ENCODE data around the gene NCEH1. TPM values are rescaled to one million over a fixed set of nuclear protein-coding genes. Genes with fewer than 3 reads are reported as not detected.
A peak's percentile ranks its signal among the peaks of the same experiment; 100 is the strongest.
"Not testable (repeated sequence)": the region's sequence is repeated elsewhere in the genome, so short reads cannot be mapped to it uniquely, and the experiment has no call there.

NCEH1 gene
- total and polyA plus RNA-seq, 7 donors: 1.6 to 12.8 (median 3.2) TPM

GRCh38 chr3:172673210-172673679 lies 37.6 kb downstream of the NCEH1 start:
- Histone ChIP-seq H3K27me3 (no peaks in the 10 kb centered on the region), H3K27ac (no peak overlapping the region), H3K4me1 (peaks cover 0 to 29% (median 22%) of the 10 kb centered on the region in 4 donors), H3K4me3 (no peak overlapping the region), H3K9me3 (no peaks in the 10 kb centered on the region), H3K36me3 (no peaks in the 10 kb centered on the region)
- peak; percentile 73 for DNase-seq
- intact Hi-C loops (cut with DNase I): loop anchor here (1.0 kb wide), 1 partner anchor 77 kb away; the partner anchor contains the start of gene ECT2
- 7 to 39% methylated on average over 2 of the region's 2 CpGs for WGBS, 2 donors
- TF ChIP-seq POLR2AphosphoS5 (IDR thresholded peaks at IDR 0.05): no peak
- no peak for TF ChIP-seq EP300 (IDR thresholded peaks at IDR 0.05)
- TF ChIP-seq, protein P1, sequence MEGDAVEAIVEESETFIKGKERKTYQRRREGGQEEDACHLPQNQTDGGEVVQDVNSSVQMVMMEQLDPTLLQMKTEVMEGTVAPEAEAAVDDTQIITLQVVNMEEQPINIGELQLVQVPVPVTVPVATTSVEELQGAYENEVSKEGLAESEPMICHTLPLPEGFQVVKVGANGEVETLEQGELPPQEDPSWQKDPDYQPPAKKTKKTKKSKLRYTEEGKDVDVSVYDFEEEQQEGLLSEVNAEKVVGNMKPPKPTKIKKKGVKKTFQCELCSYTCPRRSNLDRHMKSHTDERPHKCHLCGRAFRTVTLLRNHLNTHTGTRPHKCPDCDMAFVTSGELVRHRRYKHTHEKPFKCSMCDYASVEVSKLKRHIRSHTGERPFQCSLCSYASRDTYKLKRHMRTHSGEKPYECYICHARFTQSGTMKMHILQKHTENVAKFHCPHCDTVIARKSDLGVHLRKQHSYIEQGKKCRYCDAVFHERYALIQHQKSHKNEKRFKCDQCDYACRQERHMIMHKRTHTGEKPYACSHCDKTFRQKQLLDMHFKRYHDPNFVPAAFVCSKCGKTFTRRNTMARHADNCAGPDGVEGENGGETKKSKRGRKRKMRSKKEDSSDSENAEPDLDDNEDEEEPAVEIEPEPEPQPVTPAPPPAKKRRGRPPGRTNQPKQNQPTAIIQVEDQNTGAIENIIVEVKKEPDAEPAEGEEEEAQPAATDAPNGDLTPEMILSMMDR (IDR thresholded peaks at IDR 0.05): peak; percentile 20 to 65 (median 50)

GRCh38 chr3:172669021-172669420 lies 41.8 kb downstream of the NCEH1 start:
- H3K4me1 ChIP-seq: peaks cover 0 to 4% (median 0%) of the 10 kb centered on the region in 4 donors
- H3K27me3 ChIP-seq: no peaks in the 10 kb centered on the region
- WGBS, 2 donors: 78 to 79% methylated on average over 4 of the region's 4 CpGs
- intact Hi-C loops (cut with DNase I): loop anchor here (5.0 to 10.0 kb wide), 2 partner anchors 334 to 627 kb away; no protein-coding TSS in a partner anchor
- no peak for DNase-seq
- H3K9me3 ChIP-seq: no peaks in the 10 kb centered on the region
- no peaks in the 10 kb centered on the region for H3K36me3 ChIP-seq
- TF ChIP-seq EP300 (IDR thresholded peaks at IDR 0.05) (no peak), POLR2AphosphoS5 (IDR thresholded peaks at IDR 0.05) (no peak)
- no peak overlapping the region for H3K4me3 ChIP-seq
- no peak overlapping the region for H3K27ac ChIP-seq

DNA sequence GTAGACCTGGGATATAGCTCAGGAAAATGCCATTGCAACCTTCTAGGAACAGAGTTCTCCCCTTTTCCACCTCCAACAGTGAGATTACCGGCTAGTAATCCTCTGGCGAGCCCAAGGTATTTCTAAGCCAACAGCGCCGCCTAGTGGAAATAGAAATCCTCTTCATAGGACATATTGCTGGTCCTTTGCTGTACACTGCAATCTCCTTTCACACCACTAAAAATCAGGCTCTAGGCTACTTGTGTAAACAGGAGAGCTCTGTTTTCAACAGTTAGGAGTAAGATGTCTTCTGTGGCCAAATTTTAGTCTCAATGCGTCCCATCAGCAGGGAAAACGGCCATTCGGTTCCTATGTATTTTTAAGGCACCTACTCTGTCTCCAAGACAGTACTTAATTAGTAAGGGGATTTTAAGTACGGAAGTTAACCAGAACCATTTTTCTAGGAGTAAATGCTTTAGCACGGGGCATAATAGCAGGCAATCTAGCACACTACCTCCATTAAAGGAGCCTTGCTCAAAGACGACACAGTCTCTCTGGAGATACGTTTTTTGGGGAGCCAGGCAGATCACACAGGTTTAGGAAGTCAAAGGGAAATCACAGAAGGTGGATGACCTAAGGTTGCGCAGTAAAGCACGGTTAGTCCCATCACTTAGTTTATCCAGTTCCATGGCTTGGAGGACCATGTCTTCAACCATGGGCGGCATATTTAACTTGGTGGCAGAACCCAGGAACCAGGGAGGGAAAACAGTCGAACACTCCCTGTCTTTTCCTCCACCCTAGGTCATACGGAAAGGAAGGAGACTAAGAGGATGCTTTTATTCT lies 43.8 kb downstream of the NCEH1 start:
- peak; percentile 85 for DNase-seq
- H3K27me3 ChIP-seq: no peaks in the 10 kb centered on the region
- H3K4me1 ChIP-seq: peaks cover 0 to 4% (median 0%) of the 10 kb centered on the region in 4 donors
- TF ChIP-seq POLR2A (IDR thresholded peaks at IDR 0.05): no peak
- TF ChIP-seq, protein P1 (IDR thresholded peaks at IDR 0.05): peak; percentile 64 to 92 (median 82)
- no peak overlapping the region for H3K4me3 ChIP-seq
- H3K36me3 ChIP-seq: no peaks in the 10 kb centered on the region
- no peak overlapping the region for H3K27ac ChIP-seq
- intact Hi-C loops (cut with DNase I): loop anchor here (1.0 to 10.0 kb wide), 3 partner anchors 177 to 625 kb away; no protein-coding TSS in a partner anchor
- WGBS, 2 donors: 59 to 68% methylated on average over 16 of the region's 16 CpGs
- H3K9me3 ChIP-seq: no peaks in the 10 kb centered on the region

DNA sequence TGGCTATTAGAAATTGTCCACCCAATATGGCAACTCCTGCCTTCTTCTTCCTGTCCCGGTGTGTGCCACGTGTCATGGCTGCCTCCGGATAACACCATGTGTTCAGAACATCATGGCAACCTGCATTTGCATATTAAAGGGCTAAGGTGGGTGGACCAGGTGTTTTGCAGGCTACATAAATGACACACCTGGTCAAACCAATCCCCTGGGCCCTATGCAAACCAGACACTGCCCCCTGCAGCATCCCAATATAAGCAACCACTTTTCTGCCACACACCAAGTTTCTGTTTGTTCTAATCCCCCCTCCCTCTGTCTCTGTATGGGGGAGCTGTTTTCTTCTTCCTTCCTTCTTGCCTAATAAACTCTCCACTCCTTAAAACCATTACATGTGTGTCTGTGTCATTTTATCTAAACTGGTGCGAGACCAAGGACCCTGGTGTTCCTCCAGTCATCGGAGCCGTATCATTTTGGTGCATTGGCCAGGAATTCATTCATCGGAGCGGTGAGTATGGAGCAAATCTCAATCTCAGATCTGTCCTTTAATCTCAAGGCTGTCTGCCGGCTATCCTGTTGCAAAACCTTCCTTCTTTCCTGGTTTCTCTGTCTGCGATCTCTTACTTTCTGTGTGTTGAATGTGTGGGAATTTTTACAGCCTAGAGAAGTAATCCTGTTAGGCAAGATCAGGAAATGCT lies 44.5 kb downstream of the NCEH1 start:
- no peak for DNase-seq
- intact Hi-C loops (cut with DNase I): loop anchor here (1.0 to 10.0 kb wide), 3 partner anchors 176 to 624 kb away; no protein-coding TSS in a partner anchor
- Histone ChIP-seq H3K36me3 (no peaks in the 10 kb centered on the region), H3K27me3 (no peaks in the 10 kb centered on the region), H3K4me1 (peaks cover 0 to 4% (median 0%) of the 10 kb centered on the region in 4 donors), H3K4me3 (no peak overlapping the region), H3K9me3 (no peaks in the 10 kb centered on the region), H3K27ac (no peak overlapping the region)
- TF ChIP-seq EP300 (IDR thresholded peaks at IDR 0.05) (no peak), POLR2AphosphoS5 (IDR thresholded peaks at IDR 0.05) (no peak), POLR2A (IDR thresholded peaks at IDR 0.05) (no peak)
- TF ChIP-seq, protein P1 (IDR thresholded peaks at IDR 0.05): no peak
- 64 to 83% methylated on average over 10 of the region's 10 CpGs for WGBS, 2 donors

- H3K27me3 ChIP-seq, H3K27ac ChIP-seq, H3K4me3 ChIP-seq, H3K36me3 ChIP-seq, DNase-seq, H3K4me1 ChIP-seq, H3K9me3 ChIP-seq: not testable (repeated sequence)
- intact Hi-C loops (cut with DNase I): loop anchor here (5.0 to 10.0 kb wide), 2 partner anchors 331 to 623 kb away; no protein-coding TSS in a partner anchor
- WGBS, 2 donors: 74 to 82% methylated on average over 9 of the region's 9 CpGs
These were observed 45.4 kb downstream of the NCEH1 start for GRCh38 chr3:172665510-172665909.

GRCh38 chr3:172660421-172660820 lies 50.4 kb downstream of the NCEH1 start:
- intact Hi-C loops (cut with DNase I): loop anchor here (10.0 kb wide), 1 partner anchor 326 kb away; no protein-coding TSS in a partner anchor
- H3K4me1 ChIP-seq, H3K27ac ChIP-seq, H3K4me3 ChIP-seq, H3K27me3 ChIP-seq, H3K9me3 ChIP-seq, H3K36me3 ChIP-seq, DNase-seq: not testable (repeated sequence)
- 100% methylated on average over 1 of the region's 1 CpG for WGBS, 2 donors

Data from sigmoid colon (tissue), 7 donors.